ENCODE measurements around the gene KATNB1.

Gene KATNB1

DNA sequence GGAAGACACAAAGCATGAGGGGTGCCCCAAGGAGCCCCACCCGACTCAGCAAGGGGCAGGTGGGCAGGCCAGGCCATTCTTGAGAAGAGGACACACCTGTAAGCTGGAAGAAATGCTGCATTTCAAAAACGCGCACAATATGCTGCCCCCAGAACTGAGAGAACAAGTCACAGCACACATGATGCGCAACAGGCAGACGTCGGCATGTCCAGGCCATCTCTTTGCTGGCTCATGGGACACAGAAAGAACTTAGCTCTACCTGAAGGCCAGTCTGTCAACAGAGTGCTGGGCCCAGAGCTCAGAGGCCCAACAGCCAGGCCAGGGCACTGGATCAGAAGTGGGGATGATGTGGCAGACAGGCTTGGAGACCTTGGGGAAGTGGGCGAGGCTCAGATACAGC lies 48.8 kb downstream of the KATNB1 start:
- H3K4me1 ChIP-seq (ENCODE audit: control insufficient read depth, insufficient read depth, low read length): peaks cover 9% of the 10 kb centered on the region
- no peak overlapping the region for H3K4me3 ChIP-seq (ENCODE audit: low read length)
- no peaks in the 10 kb centered on the region for H3K27me3 ChIP-seq (ENCODE audit: control insufficient read depth, insufficient read depth, low read length)
- H3K36me3 ChIP-seq (ENCODE audit: insufficient read depth, low read length): peaks cover 46% of the 10 kb centered on the region
- no peak overlapping the region for H3K9ac ChIP-seq (ENCODE audit: low read depth, low read length)
- H3K4me2 ChIP-seq (ENCODE audit: low read length): no peak overlapping the region
- H3K9me3 ChIP-seq (replicated peaks; ENCODE audit: low read length): no peaks in the 10 kb centered on the region

DNA sequence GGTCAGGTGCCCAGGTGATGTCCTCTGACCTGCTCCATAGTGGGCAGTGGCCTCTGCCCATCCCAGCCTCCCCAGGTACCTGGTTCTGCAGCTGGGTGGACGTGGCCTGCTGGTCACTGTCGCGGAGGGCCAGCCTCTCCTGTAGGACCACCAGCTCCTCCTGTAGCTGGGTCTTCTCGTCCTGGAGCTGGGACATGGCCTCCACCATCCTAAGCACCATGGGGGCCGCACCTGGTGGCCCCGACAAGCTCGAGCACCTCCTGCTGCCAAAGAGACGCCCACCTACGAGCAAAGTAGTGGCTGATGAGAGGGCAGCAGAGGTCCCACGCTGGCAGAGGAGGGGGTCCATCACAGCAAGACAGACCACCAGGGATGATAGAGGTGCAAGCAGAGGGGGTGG lies 49.8 kb downstream of the KATNB1 start:
- no peaks in the 10 kb centered on the region for H3K27me3 ChIP-seq (ENCODE audit: control insufficient read depth, insufficient read depth, low read length)
- no peak overlapping the region for H3K9ac ChIP-seq (ENCODE audit: low read depth, low read length)
- H3K4me3 ChIP-seq (ENCODE audit: low read length): no peak overlapping the region
- H3K4me1 ChIP-seq (ENCODE audit: control insufficient read depth, insufficient read depth, low read length): peaks cover 9% of the 10 kb centered on the region
- H3K9me3 ChIP-seq (replicated peaks; ENCODE audit: low read length): no peaks in the 10 kb centered on the region
- H3K4me2 ChIP-seq (ENCODE audit: low read length): no peak overlapping the region
- peaks cover 52% of the 10 kb centered on the region for H3K36me3 ChIP-seq (ENCODE audit: insufficient read depth, low read length)

DNA sequence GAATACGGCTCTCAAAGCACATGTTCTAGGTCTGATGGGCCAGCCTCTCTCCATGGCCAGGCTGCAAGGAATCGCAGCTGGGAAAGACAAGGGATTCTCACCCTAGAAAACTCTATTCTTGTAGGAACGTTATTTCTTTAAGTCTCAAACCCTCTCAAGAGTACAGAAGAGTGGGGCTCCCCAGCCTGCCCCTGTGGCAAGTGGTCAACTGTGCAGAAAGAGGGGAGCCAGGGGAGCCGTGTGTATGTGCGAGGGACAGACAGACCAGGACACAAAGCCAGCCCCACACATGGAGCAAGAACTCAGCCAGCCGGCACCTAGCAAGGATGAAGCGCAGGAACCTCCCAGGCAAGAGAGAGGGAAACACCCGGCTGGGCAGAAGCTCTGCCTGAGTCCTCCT lies 50.4 kb downstream of the KATNB1 start:
- Histone ChIP-seq H3K36me3 (ENCODE audit: insufficient read depth, low read length) (peaks cover 57% of the 10 kb centered on the region), H3K9me3 (replicated peaks; ENCODE audit: low read length) (no peaks in the 10 kb centered on the region), H3K27me3 (ENCODE audit: control insufficient read depth, insufficient read depth, low read length) (no peaks in the 10 kb centered on the region), H3K4me3 (ENCODE audit: low read length) (no peak overlapping the region), H3K4me1 (ENCODE audit: control insufficient read depth, insufficient read depth, low read length) (peaks cover 11% of the 10 kb centered on the region), H3K9ac (ENCODE audit: low read depth, low read length) (no peak overlapping the region), H3K4me2 (ENCODE audit: low read length) (no peak overlapping the region)

DNA sequence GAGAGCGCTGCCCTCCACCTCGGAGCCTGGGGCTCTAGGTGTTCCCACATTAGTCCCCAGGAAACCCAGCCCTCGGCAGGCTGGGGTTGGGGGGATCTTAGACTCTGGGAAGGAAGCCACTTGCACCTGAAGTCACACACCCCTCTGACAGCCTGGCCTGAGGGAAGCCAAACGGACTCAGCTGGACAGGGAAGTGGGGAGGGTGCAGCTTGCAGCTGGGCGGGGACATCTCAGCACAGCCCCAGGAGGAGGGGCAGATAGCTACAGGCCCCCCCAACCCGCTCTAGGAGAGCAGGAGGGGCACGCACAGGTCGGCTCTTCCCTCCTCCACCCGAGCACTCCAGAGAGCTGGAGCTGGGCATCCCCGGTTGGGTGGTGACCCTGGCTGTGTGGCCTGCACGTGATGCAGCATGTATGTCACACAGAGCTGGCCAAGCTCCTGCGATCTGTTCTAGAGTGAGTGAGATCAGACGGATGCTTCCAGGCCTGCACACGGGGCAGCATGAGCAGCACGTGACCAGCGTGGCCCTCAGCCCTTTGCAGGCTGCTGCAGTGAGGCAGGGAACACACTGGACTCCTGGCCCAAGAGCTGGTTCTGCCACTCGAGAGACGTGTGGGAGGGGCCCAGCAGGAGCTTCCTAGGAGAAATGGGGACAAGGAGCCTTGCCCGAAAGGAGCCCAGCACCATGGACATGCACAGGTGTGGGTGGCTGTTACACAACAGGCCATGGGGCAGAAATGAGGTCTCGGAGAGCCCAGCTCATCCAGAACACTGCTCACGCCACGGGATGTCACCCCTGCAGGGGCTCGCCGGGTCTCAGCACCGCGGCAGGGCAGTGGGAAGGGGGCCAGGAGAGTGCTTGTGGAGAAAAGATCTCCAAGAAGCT lies 51.3 kb downstream of the KATNB1 start:
- Histone ChIP-seq H3K36me3 (ENCODE audit: insufficient read depth, low read length) (peaks cover 61% of the 10 kb centered on the region), H3K4me3 (ENCODE audit: low read length) (no peak overlapping the region), H3K9me3 (replicated peaks; ENCODE audit: low read length) (no peaks in the 10 kb centered on the region), H3K9ac (ENCODE audit: low read depth, low read length) (no peak overlapping the region), H3K27me3 (ENCODE audit: control insufficient read depth, insufficient read depth, low read length) (no peaks in the 10 kb centered on the region), H3K4me1 (ENCODE audit: control insufficient read depth, insufficient read depth, low read length) (peaks cover 18% of the 10 kb centered on the region), H3K4me2 (ENCODE audit: low read length) (no peak overlapping the region)

DNA sequence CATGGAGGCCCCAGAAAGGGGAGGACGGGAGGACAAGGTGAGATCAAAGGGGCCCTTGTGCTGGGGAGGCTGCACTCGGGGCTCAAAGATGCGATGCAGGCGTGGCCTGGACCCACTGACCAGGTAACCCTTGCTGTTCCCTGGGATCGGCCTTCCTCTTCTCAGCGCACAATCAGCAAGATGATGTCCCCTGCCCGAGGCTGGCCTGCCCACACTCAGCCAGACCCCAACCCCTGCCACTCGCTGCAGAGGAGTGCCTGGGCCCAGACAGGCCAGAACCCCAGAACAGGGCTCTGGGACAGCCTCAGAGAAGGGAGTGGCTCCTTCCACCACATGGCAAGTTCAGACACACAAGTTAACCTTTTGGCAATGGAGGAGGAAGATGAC lies 51.9 kb downstream of the KATNB1 start:
- no peak overlapping the region for H3K9ac ChIP-seq (ENCODE audit: low read depth, low read length)
- H3K9me3 ChIP-seq (replicated peaks; ENCODE audit: low read length): no peaks in the 10 kb centered on the region
- H3K4me1 ChIP-seq (ENCODE audit: control insufficient read depth, insufficient read depth, low read length): peaks cover 15% of the 10 kb centered on the region
- H3K4me3 ChIP-seq (ENCODE audit: low read length): no peak overlapping the region
- no peak overlapping the region for H3K4me2 ChIP-seq (ENCODE audit: low read length)
- H3K27me3 ChIP-seq (ENCODE audit: control insufficient read depth, insufficient read depth, low read length): no peaks in the 10 kb centered on the region
- H3K36me3 ChIP-seq (ENCODE audit: insufficient read depth, low read length): peaks cover 59% of the 10 kb centered on the region

DNA sequence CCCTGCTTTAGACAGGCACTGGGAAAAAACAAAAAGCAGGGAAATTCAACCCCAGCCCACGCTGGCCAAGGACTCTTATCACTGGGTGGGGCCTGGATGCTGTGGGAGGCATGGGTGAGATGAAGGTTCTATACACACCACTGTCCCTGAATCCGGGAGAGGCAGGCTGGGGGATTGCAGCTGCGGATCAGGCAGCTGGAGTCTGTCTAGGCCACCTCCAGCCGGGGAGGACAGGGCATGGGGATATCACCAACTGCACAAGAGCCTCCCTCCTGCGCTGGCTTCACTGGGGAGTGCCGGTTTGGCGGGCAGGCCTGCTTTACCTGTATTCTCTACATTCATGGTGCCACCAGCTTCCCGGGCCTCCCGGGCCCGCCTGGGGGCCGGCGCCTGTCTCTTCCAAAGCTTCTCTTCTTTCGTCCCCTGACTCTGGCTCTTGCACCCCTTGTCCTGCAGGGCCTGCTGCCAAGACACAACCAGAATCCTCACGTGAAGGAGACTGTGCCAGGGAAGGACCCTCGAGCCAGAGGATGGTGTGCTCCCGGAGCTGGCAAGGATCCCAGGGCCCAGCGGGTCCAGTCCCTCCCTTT lies 52.8 kb downstream of the KATNB1 start:
- Histone ChIP-seq H3K27me3 (ENCODE audit: control insufficient read depth, insufficient read depth, low read length) (no peaks in the 10 kb centered on the region), H3K4me2 (ENCODE audit: low read length) (no peak overlapping the region), H3K9ac (ENCODE audit: low read depth, low read length) (no peak overlapping the region), H3K9me3 (replicated peaks; ENCODE audit: low read length) (no peaks in the 10 kb centered on the region), H3K36me3 (ENCODE audit: insufficient read depth, low read length) (peaks cover 58% of the 10 kb centered on the region), H3K4me3 (ENCODE audit: low read length) (no peak overlapping the region), H3K4me1 (ENCODE audit: control insufficient read depth, insufficient read depth, low read length) (peaks cover 15% of the 10 kb centered on the region)

DNA sequence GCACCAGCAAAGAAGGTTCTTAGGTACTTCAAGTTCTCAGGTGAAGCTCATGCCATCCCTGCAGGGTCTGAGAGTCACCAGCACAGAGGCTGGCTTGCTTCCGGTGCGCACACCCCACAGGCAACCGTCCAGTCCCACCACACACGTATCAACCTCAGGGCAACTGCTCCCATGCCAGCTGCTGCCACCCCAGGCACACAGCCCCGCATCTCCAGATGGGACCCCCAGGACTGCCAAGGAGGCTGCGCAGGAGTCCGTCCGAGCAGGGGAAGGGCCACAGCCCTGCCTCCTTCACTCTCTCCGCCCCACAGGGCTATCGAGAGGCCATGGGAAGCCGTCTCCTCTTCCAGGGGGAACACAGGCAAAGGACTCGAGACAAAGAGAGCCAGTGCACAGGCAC lies 53.4 kb downstream of the KATNB1 start:
- Histone ChIP-seq H3K27me3 (ENCODE audit: control insufficient read depth, insufficient read depth, low read length) (no peaks in the 10 kb centered on the region), H3K4me3 (ENCODE audit: low read length) (no peak overlapping the region), H3K4me2 (ENCODE audit: low read length) (no peak overlapping the region), H3K9ac (ENCODE audit: low read depth, low read length) (no peak overlapping the region), H3K36me3 (ENCODE audit: insufficient read depth, low read length) (peaks cover 57% of the 10 kb centered on the region), H3K9me3 (replicated peaks; ENCODE audit: low read length) (no peaks in the 10 kb centered on the region), H3K4me1 (ENCODE audit: control insufficient read depth, insufficient read depth, low read length) (peaks cover 15% of the 10 kb centered on the region)

DNA sequence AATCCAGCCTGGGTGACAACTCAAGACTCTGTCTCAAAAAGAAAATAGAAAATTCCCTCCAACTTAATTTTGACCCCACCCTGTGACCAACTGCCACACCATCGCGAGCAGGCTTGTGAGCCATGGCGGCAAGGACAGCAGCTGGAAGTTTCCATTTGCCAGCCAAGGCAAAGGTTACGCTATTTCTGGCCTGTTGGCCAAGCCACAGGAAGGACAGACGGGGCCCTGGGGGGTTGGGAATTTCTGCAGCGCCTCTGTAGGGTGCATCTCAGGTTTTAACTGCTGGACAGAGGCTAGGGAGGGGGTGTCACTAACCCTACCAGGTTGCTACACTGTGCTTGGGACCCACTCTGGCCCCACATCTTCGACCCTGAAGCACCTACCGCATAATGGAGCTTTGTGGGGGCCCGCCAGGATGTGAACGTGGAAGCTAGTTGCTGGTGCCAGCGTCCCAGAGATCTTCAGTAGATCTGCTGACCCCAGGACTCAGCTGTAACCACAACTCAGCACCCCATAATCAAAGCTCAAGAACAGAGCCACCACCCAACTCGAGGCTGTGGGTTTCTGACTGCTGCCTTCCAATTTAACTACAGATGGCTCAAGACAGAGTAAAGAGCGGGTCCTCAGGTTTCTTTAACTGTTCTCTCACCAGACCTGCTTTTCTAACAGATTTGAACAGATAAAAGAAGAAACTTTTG lies 55.8 kb downstream of the KATNB1 start:
- Histone ChIP-seq H3K9ac (ENCODE audit: low read depth, low read length) (no peak overlapping the region), H3K9me3 (replicated peaks; ENCODE audit: low read length) (no peaks in the 10 kb centered on the region), H3K4me1 (ENCODE audit: control insufficient read depth, insufficient read depth, low read length) (peaks cover 18% of the 10 kb centered on the region), H3K4me3 (ENCODE audit: low read length) (no peak overlapping the region), H3K4me2 (ENCODE audit: low read length) (peak overlapping the region; percentile 37), H3K36me3 (ENCODE audit: insufficient read depth, low read length) (peaks cover 55% of the 10 kb centered on the region), H3K27me3 (ENCODE audit: control insufficient read depth, insufficient read depth, low read length) (no peaks in the 10 kb centered on the region)

DNA sequence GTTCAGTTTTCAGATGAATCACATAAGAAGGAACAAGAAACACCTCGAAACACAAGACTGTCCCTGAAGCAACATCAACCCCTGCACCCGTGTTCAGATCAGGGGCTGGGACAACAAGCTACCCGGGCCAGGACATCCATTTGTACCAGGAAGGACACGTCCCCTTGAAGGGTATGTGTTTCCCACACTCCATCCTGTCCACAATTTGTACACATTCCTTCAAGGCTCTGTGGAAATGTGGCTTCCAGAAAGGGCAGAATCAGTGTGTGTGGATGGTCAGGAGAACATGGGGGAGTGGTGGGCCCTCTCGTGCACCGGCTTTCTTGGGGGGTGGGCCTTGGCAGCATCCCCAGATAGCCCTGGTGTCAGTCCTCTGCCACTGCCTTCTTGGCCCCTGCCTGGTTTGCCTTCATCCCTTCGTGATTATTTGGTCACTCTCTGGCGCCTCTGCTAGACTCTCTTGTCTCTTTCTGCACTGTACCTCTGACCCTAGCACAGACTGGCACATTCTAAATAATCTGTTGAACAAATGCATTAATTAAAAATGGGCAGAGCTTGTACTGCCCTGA lies 56.4 kb downstream of the KATNB1 start:
- no peak overlapping the region for H3K4me2 ChIP-seq (ENCODE audit: low read length)
- H3K9me3 ChIP-seq (replicated peaks; ENCODE audit: low read length): no peaks in the 10 kb centered on the region
- no peak overlapping the region for H3K4me3 ChIP-seq (ENCODE audit: low read length)
- H3K27me3 ChIP-seq (ENCODE audit: control insufficient read depth, insufficient read depth, low read length): no peaks in the 10 kb centered on the region
- H3K4me1 ChIP-seq (ENCODE audit: control insufficient read depth, insufficient read depth, low read length): peaks cover 18% of the 10 kb centered on the region
- peaks cover 61% of the 10 kb centered on the region for H3K36me3 ChIP-seq (ENCODE audit: insufficient read depth, low read length)
- H3K9ac ChIP-seq (ENCODE audit: low read depth, low read length): no peak overlapping the region

DNA sequence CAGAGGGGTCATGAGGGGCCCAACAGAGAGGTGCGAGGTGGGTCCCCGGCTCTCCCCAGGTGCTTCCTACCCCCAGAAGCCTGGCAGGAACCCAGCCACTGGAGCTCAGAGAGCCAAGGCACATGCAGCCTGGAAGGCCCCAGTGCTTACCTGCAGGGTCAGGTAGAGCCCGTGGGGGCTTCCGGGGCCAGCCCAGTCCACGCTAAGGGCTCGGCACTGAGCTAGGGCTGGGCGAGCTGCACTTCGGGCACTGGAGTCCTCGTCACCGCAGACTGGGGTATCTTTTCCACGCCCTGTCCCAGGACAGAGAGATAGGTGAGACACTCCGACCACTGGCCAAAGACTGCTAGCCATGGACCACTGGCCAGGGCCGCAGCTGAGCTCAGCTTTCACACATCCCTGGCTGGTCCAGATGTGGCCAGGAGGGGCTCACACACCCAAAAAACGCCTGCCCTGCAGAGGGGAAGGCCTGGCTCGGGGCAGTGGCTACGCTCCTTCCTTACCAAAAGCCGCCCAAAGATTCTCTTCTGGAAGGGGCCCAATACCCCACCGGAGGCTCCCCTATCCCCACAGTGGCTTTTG lies 59.4 kb downstream of the KATNB1 start:
- Histone ChIP-seq H3K4me1 (ENCODE audit: control insufficient read depth, insufficient read depth, low read length) (peaks cover 25% of the 10 kb centered on the region), H3K4me2 (ENCODE audit: low read length) (no peak overlapping the region), H3K9ac (ENCODE audit: low read depth, low read length) (no peak overlapping the region), H3K27me3 (ENCODE audit: control insufficient read depth, insufficient read depth, low read length) (no peaks in the 10 kb centered on the region), H3K4me3 (ENCODE audit: low read length) (no peak overlapping the region), H3K9me3 (replicated peaks; ENCODE audit: low read length) (no peaks in the 10 kb centered on the region), H3K36me3 (ENCODE audit: insufficient read depth, low read length) (peaks cover 48% of the 10 kb centered on the region)

DNA sequence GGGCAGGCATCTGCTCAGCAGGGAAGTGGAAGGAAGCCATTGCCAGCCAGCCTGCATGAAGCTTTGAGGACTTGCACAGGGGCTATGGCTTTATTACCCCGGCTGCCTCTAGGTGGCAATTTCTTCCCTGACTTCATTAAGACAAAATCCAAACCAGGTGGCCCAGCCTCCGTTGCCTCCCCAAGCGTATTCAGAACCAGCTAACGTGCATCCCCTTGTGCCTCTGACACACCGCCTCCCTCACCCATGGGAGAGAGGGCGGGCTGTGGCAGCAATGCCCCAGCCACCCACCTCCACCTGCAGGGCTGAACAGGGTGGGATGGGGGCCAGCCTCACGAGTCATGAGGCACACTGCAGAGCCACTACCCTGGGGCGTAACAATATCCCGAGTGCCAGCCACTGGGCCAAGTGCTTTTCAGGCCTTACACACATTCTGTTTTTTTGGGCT lies 59.9 kb downstream of the KATNB1 start:
- H3K9ac ChIP-seq (ENCODE audit: low read depth, low read length): no peak overlapping the region
- H3K4me2 ChIP-seq (ENCODE audit: low read length): no peak overlapping the region
- H3K9me3 ChIP-seq (replicated peaks; ENCODE audit: low read length): no peaks in the 10 kb centered on the region
- peaks cover 42% of the 10 kb centered on the region for H3K36me3 ChIP-seq (ENCODE audit: insufficient read depth, low read length)
- no peaks in the 10 kb centered on the region for H3K27me3 ChIP-seq (ENCODE audit: control insufficient read depth, insufficient read depth, low read length)
- H3K4me3 ChIP-seq (ENCODE audit: low read length): no peak overlapping the region
- peaks cover 30% of the 10 kb centered on the region for H3K4me1 ChIP-seq (ENCODE audit: control insufficient read depth, insufficient read depth, low read length)

Data from skeletal muscle satellite cell (primary cell).